Panc1 (cell line): Measurements from ENCODE around the gene KRT86. TPM values are rescaled to one million over a fixed set of nuclear protein-coding genes. Genes with fewer than 3 reads are reported as not detected.

Experiments
- ATAC-seq: fragments of 200-7000 bp; cut with Tn5 transposase; 2 replicates; pipeline ENCODE4 v1.9.1; 2020; ENCODE audit warnings: mild to moderate bottlenecking, moderate library complexity
- BruUV-seq: library from RNA; stranded (reverse); fragments of 400-500 nt; replicated peaks from 2 replicates; lab custom pipeline; 2021; lab: Mats Ljungman, UMichigan
- CTCF ChIA-PET: fragments of 300-600 bp; sonication (Branson Sonifier 250); formaldehyde crosslinking; loops from one replicate; lab custom pipeline; 2022; ENCODE audit warnings: antibody characterized with exemption; lab: Charles Lee
- POLR2A ChIA-PET: fragments of 300-600 bp; sonication (Branson Sonifier 250); formaldehyde crosslinking; loops from one replicate; lab custom pipeline; 2022; ENCODE audit warnings: antibody characterized with exemption; lab: Charles Lee
- DNase-seq: peaks from one replicate; pipeline ENCODE4 v3.0.0-alpha.2; 2010; ENCODE audit warnings: low read depth, low spot score
- H3K27ac ChIP-seq: 2 replicates; pipeline ENCODE4 v1.5.1; 2011; ENCODE audit warnings: mild to moderate bottlenecking, low read length, inconsistent platforms
- H3K27me3 ChIP-seq: fragments of 200-500 bp; sonication (Bioruptor generic); 2 replicates; pipeline ENCODE4 v1.6.0; 2014; ENCODE audit warnings: low read length, inconsistent platforms; ENCODE audit not compliant: control insufficient read depth, insufficient read depth
- H3K36me3 ChIP-seq: fragments of 200-500 bp; sonication (Bioruptor generic); 2 replicates; pipeline ENCODE4 v1.5.1; 2014; ENCODE audit warnings: inconsistent platforms, mild to moderate bottlenecking, low read length, moderate library complexity; ENCODE audit not compliant: control insufficient read depth, insufficient read depth
- H3K4me1 ChIP-seq: 2 replicates; pipeline ENCODE4 v1.5.1; 2011; ENCODE audit warnings: inconsistent platforms, mild to moderate bottlenecking, low read length, moderate library complexity; ENCODE audit not compliant: control insufficient read depth, insufficient read depth
- H3K4me3 ChIP-seq, 2 experiments: 2 replicates each; pipeline ENCODE4 v1.5.1; 2011 to 2012; ENCODE audit warnings: low read depth in 2 of 2, low read length in 2 of 2, mild to moderate bottlenecking in 2 of 2, inconsistent platforms in 1 of 2, moderate library complexity in 1 of 2
- H3K9me3 ChIP-seq: fragments of 200-500 bp; sonication (Bioruptor generic); 2 replicates; pipeline ENCODE4 v1.5.1; 2014; ENCODE audit warnings: low read depth, mild to moderate bottlenecking, inconsistent platforms, low read length, moderate library complexity; ENCODE audit not compliant: control insufficient read depth, insufficient read depth
- CTCF ChIP-seq: fragments of 450-650 bp; IDR thresholded peaks from 2 replicates; pipeline ENCODE4 v1.5.1; 2017; ENCODE audit warnings: mild to moderate bottlenecking
- POLR2AphosphoS5 ChIP-seq: IDR thresholded peaks from 2 replicates; pipeline ENCODE4 v1.6.1; 2012; ENCODE audit warnings: mild to moderate bottlenecking, low read depth, low read length, moderate library complexity
- REST ChIP-seq, 2 experiments: IDR thresholded peaks; 2 replicates each; pipeline ENCODE4 v1.6.1; 2011 to 2012; ENCODE audit warnings: low read depth in 2 of 2, control low read depth in 1 of 2, low read length in 1 of 2, mild to moderate bottlenecking in 1 of 2, moderate library complexity in 1 of 2; ENCODE audit not compliant: insufficient read depth in 1 of 2
- SIN3A ChIP-seq: IDR thresholded peaks from 2 replicates; pipeline ENCODE4 v1.6.1; 2012; ENCODE audit warnings: low read depth, mild to moderate bottlenecking, low read length, moderate library complexity, borderline replicate concordance; ENCODE audit not compliant: insufficient read depth
- TCF7L2 ChIP-seq: IDR thresholded peaks from 2 replicates; pipeline ENCODE4 v1.6.1; 2011; ENCODE audit warnings: mild to moderate bottlenecking, low read depth, low read length, inconsistent platforms
- in situ Hi-C: cut with HindIII; loops from 2 replicates; pipeline ENCODE4 v1.10.0; 2016; ENCODE audit warnings: low sequenced_read_pairs, low pct_unique_long_range_greater_than_20kb
- intact Hi-C: fragments of 100-400 bp; cut with micrococcal nuclease; formaldehyde crosslinking; loops from one replicate; pipeline ENCODE4 v1.10.0; 2022; ENCODE audit not compliant: unreplicated experiment
- total RNA-seq: library from RNA; stranded (reverse); gene quantifications from one replicate; pipeline ENCODE4 v1.2.1, GENCODE V29; 2021; ENCODE audit not compliant: unreplicated experiment

KRT86 gene
- total RNA-seq, 1 experiment from 2014 or later: 1.1 TPM

GRCh38 chr12:52229836-52230343, 44.6 kb upstream of the KRT86 start:
- H3K4me1 ChIP-seq: peaks cover 39% of the 10 kb centered on the region
- H3K27me3 ChIP-seq: no peaks in the 10 kb centered on the region
- CTCF ChIA-PET: no interaction called here
- TF ChIP-seq POLR2AphosphoS5 (no peak), REST (IDR thresholded peaks at IDR 0.05; ENCODE audit: insufficient read depth in 1 of 2, low read depth in 2 of 2, low read length in 1 of 2) (no peak), TCF7L2 (no peak), SIN3A (no peak), CTCF (no peak)
- BruUV-seq: no TSS peak
- DNase-seq (no peak), ATAC-seq (peak; percentile 56; the same call in 1 of the 2 replicates)
- peak overlapping the region; percentile 83 for H3K27ac ChIP-seq
- POLR2A ChIA-PET: interaction anchor here (0.6 kb wide), 1 partner anchor 60 kb away, joined by 3 read pairs; no protein-coding TSS in a partner anchor
- no peaks in the 10 kb centered on the region for H3K9me3 ChIP-seq
- in situ Hi-C loops (no loop called here), intact Hi-C loops (loop anchor here (10.0 kb wide), 1 partner anchor 45 kb away; the partner anchor contains the start of gene KRT86)
- no peak overlapping the region for H3K4me3 ChIP-seq
- H3K36me3 ChIP-seq: no peaks in the 10 kb centered on the region

GRCh38 chr12:52230364-52231281, 43.8 kb upstream of the KRT86 start:
- Histone ChIP-seq H3K27me3 (no peaks in the 10 kb centered on the region), H3K27ac (peak overlapping the region; percentile 83), H3K9me3 (no peaks in the 10 kb centered on the region), H3K36me3 (no peaks in the 10 kb centered on the region), H3K4me1 (peaks cover 44% of the 10 kb centered on the region), H3K4me3 (no peak overlapping the region)
- DNase-seq (no peak), ATAC-seq (peak; percentile 88)
- intact Hi-C loops: no loop called here
- BruUV-seq: no TSS peak
- no peak for TF ChIP-seq POLR2AphosphoS5
- no peak for TF ChIP-seq REST (IDR thresholded peaks at IDR 0.05; ENCODE audit: insufficient read depth in 1 of 2, low read depth in 2 of 2, low read length in 1 of 2)
- TF ChIP-seq SIN3A: no peak
- no peak for TF ChIP-seq CTCF
- TF ChIP-seq TCF7L2: no peak
- ChIA-PET POLR2A (interaction anchor here (0.6 kb wide), 1 partner anchor 60 kb away, joined by 3 read pairs; no protein-coding TSS in a partner anchor), CTCF (no interaction called here)
- in situ Hi-C loops: no loop called here
